A549 (cell line): Measurements from ENCODE around the gene MIB2. TPM values are rescaled to one million over a fixed set of nuclear protein-coding genes. Genes with fewer than 3 reads are reported as not detected.

ENCODE experiments used
- ATAC-seq, 2 experiments: fragments of 200-7000 bp in 1 of 2; fragments of >200 bp in 1 of 2; cut with Nextera tagmentation in 1 of 2; cut with Tn5 transposase in 1 of 2; 3 replicates each; pipeline versions ENCODE4 v1.8.0 to v1.9.1; 2018 to 2020; ENCODE audit warnings: mild to moderate bottlenecking in 1 of 2, moderate library complexity in 1 of 2
- CTCF ChIA-PET: fragments of 300-600 bp; sonication (Branson Sonifier 250); formaldehyde crosslinking; extraction: SDS; loops from one replicate; lab custom pipeline; 2021; ENCODE audit warnings: antibody characterized with exemption, inconsistent platforms; lab: Yijun Ruan, JAX
- POLR2A ChIA-PET: fragments of 350-600 bp; formaldehyde crosslinking; extraction: SDS; loops from one replicate; lab custom pipeline; 2021; ENCODE audit warnings: antibody characterized with exemption, inconsistent platforms; lab: Yijun Ruan, JAX
- DNase-seq, 2 experiments: peaks; one replicate each; pipeline versions ENCODE4 v3.0.0 to v3.0.0-alpha.2; 2011 to 2016; ENCODE audit warnings: low read depth in 1 of 2, low spot score in 1 of 2
- FAIRE-seq: peaks from 2 replicates; lab custom pipeline; 2011; peaks lifted over from hg19 to GRCh38; lab: Jason Lieb, UNC
- H3K27ac ChIP-seq, 2 experiments: fragments of >200 bp; sonication (Bioruptor Twin); formaldehyde crosslinking; 3 replicates each; pipeline ENCODE4 v1.5.1; 2016 to 2017
- H3K4me1 ChIP-seq: fragments of >200 bp; sonication (Bioruptor Twin); formaldehyde crosslinking; 3 replicates; pipeline ENCODE4 v1.6.1; 2016
- H3K4me2 ChIP-seq: fragments of >200 bp; sonication (Bioruptor Twin); formaldehyde crosslinking; 3 replicates; pipeline ENCODE4 v1.6.1; 2016
- H3K4me3 ChIP-seq: fragments of >200 bp; sonication (Bioruptor Twin); formaldehyde crosslinking; 3 replicates; pipeline ENCODE4 v1.5.1; 2016
- H3K9me3 ChIP-seq: fragments of >200 bp; sonication (Bioruptor Twin); formaldehyde crosslinking; 3 replicates; pipeline ENCODE4 v1.6.1; 2016
- BHLHE40 ChIP-seq: IDR thresholded peaks from 2 replicates; pipeline ENCODE4 v1.6.1; 2012; ENCODE audit warnings: low read depth, low read length, inconsistent platforms
- CBX8 ChIP-seq: fragments of 200-600 bp; sonication (generic); IDR thresholded peaks from 2 replicates; pipeline ENCODE4 v1.6.1; 2016
- CHD2 ChIP-seq: fragments of 150-350 bp; IDR thresholded peaks from 2 replicates; pipeline ENCODE4 v1.6.1; 2014; ENCODE audit warnings: low read length; ENCODE audit not compliant: partially characterized antibody
- CHD4 ChIP-seq: fragments of 200-600 bp; sonication (generic); IDR thresholded peaks from 2 replicates; pipeline ENCODE4 v1.6.1; 2016; ENCODE audit warnings: antibody characterized with exemption, mild to moderate bottlenecking, borderline replicate concordance
- CTCF ChIP-seq: fragments of >200 bp; sonication (Bioruptor Twin); formaldehyde crosslinking; IDR thresholded peaks from 3 replicates; pipeline ENCODE4 v1.5.1; 2016
- EHMT2 ChIP-seq: fragments of 200-600 bp; sonication (generic); IDR thresholded peaks from 2 replicates; pipeline ENCODE4 v1.6.1; 2016; ENCODE audit warnings: antibody characterized with exemption, low read depth, mild to moderate bottlenecking, moderate library complexity
- HDAC2 ChIP-seq: fragments of 200-600 bp; sonication (generic); IDR thresholded peaks from 2 replicates; pipeline ENCODE4 v1.6.1; 2016
- HOXA7 ChIP-seq: fragments of 250-450 bp; sonication (Bioruptor Pico); IDR thresholded peaks from 2 replicates; pipeline ENCODE4 v1.5.0; 2020; ENCODE audit warnings: mild to moderate bottlenecking, moderate library complexity
- HOXB13 ChIP-seq: fragments of 250-450 bp; sonication (Bioruptor Pico); IDR thresholded peaks from 2 replicates; pipeline ENCODE4 v1.5.0; 2020; ENCODE audit warnings: low read depth, mild to moderate bottlenecking, moderate library complexity
- HOXB5 ChIP-seq: fragments of 250-450 bp; sonication (Bioruptor Pico); IDR thresholded peaks from 2 replicates; pipeline ENCODE4 v1.5.0; 2020; ENCODE audit warnings: mild to moderate bottlenecking, moderate library complexity
- JUN ChIP-seq, 2 experiments: fragments of >200 bp; sonication (Bioruptor Twin); formaldehyde crosslinking; IDR thresholded peaks; 2 replicates in 1 of 2; 3 replicates in 1 of 2; pipeline ENCODE4 v1.6.1; 2016 to 2017
- MAFK ChIP-seq: fragments of 450-650 bp; IDR thresholded peaks from 2 replicates; pipeline ENCODE4 v1.6.1; 2014; ENCODE audit not compliant: partially characterized antibody
- MAZ ChIP-seq: fragments of 150-350 bp; IDR thresholded peaks from 2 replicates; pipeline ENCODE4 v1.6.1; 2014; ENCODE audit warnings: antibody characterized with exemption, low read depth, low read length, borderline replicate concordance
- NFE2L2 ChIP-seq: fragments of 150-350 bp; conservative IDR thresholded peaks from 2 replicates; pipeline ENCODE4 v1.6.1; 2014; ENCODE audit warnings: low read length
- NR3C1 ChIP-seq: fragments of >200 bp; sonication (Bioruptor Twin); formaldehyde crosslinking; IDR thresholded peaks from 3 replicates; pipeline ENCODE4 v1.6.1; 2017
- PHF8 ChIP-seq: fragments of 200-600 bp; sonication (generic); IDR thresholded peaks from 2 replicates; pipeline ENCODE4 v1.6.1; 2016; ENCODE audit warnings: low read depth, mild to moderate bottlenecking, antibody characterized with exemption, moderate library complexity, borderline replicate concordance
- RCOR1 ChIP-seq: fragments of 150-350 bp; IDR thresholded peaks from 2 replicates; pipeline ENCODE4 v1.6.1; 2014; ENCODE audit warnings: antibody characterized with exemption, low read length, low read depth
- SMC3 ChIP-seq: fragments of >200 bp; sonication (Bioruptor Twin); formaldehyde crosslinking; IDR thresholded peaks from 3 replicates; pipeline ENCODE4 v1.6.1; 2018; ENCODE audit warnings: inconsistent platforms
- TFCP2L1 ChIP-seq: fragments of 250-450 bp; sonication (Bioruptor Pico); IDR thresholded peaks from 2 replicates; pipeline ENCODE4 v1.5.0; 2021; ENCODE audit warnings: mild to moderate bottlenecking
- WGBS: methylation state at CpG from one replicate; pipeline ENCODE4 v1.1.6; 2017; ENCODE audit errors: missing lambda C conversion rate; 5-methylcytosine and 5-hydroxymethylcytosine counted together
- polyA plus RNA-seq, 4 experiments: library from polyadenylated mRNA; depleted of rRNA in 3 of 4; stranded (reverse); fragments of >200 nt; fragmentation: RNase III in 1 of 4; extraction: RNeasy Plus Mini Kit Qiagen cat#74134 plus additional on column Dnase treatment in 1 of 4; gene quantifications; 2 replicates in 3 of 4; 3 replicates in 1 of 4; pipeline ENCODE4 v1.2.3, GENCODE V29; 2011 to 2017
- TF ChIP-seq, protein P1 (sequence below): fragments of >200 bp; sonication (Bioruptor Twin); formaldehyde crosslinking; IDR thresholded peaks from 2 replicates; pipeline ENCODE4 v1.6.1; 2016
- TF ChIP-seq, protein P2 (sequence below): fragments of 450-650 bp; IDR thresholded peaks from 2 replicates; pipeline ENCODE4 v1.6.1; 2014; ENCODE audit warnings: antibody characterized with exemption
- TF ChIP-seq, protein P3 (sequence below): fragments of 250-450 bp; sonication (Bioruptor Pico); IDR thresholded peaks from 2 replicates; pipeline ENCODE4 v1.5.0; 2020; ENCODE audit warnings: low read depth, mild to moderate bottlenecking, moderate library complexity

MIB2 gene
- polyA plus RNA-seq, 2 of the 4 experiments (the other 2 are of a cell fraction) = 5.1 to 20.0 TPM

GRCh38 chr1:1616045-1616790 lies 918 bp downstream of the MIB2 start:
- peak overlapping the region; percentile 98 to 99 for H3K27ac ChIP-seq

DNA sequence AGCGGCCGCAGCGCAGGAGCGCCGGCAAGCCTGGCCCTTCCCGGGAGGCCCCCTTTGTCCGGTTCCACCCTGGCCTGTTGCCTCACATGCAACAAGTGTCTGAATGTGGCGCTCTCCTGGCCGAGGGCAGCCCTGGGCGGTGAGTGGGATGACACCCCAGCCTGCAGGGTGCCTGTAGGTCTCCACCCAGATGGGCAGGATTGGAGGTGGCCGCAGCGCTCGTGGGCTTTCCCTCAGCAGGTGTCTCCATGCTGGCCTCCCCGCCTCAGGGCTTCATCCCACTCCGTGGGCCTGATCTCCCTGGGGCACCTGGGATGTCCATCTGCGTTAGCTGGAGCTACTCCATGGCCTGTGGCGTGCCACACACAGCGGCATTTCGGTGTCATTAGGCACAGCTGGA lies 1.5 kb downstream of the MIB2 start:
- Histone ChIP-seq H3K4me3 (no peak overlapping the region; the same call in 1 of the 3 replicates), H3K4me1 (peaks cover 17% of the 10 kb centered on the region), H3K9me3 (no peaks in the 10 kb centered on the region), H3K27ac (peak overlapping the region in 1 of 2 experiments; percentile 99; a peak in 2 of 6 replicates), H3K4me2 (peak overlapping the region; percentile 93)
- DNase-seq (no peak), ATAC-seq (no peak), FAIRE-seq (no peak)
- no peak for TF ChIP-seq NR3C1
- TF ChIP-seq HDAC2 = no peak
- TF ChIP-seq MAFK = no peak
- no peak for TF ChIP-seq HOXB5 (CRISPR knock-in tag)
- WGBS = 87% methylated on average over 15 of the region's 19 CpGs
- POLR2A ChIA-PET = no interaction called here
- CTCF ChIA-PET = no interaction called here

More at GRCh38 chr1:1616045-1616790, 918 bp downstream of the MIB2 start:
- POLR2A ChIA-PET = interaction anchor here (0.8 to 1.0 kb wide), 2 partner anchors 14 to 293 kb away, joined by 3 to 4 read pairs; no protein-coding TSS in a partner anchor
- Histone ChIP-seq H3K4me2 (peak overlapping the region; percentile 93), H3K4me1 (peaks cover 17% of the 10 kb centered on the region), H3K9me3 (no peaks in the 10 kb centered on the region), H3K4me3 (peak overlapping the region; percentile 79)
- no peak for FAIRE-seq
- TF ChIP-seq CTCF (no peak), JUN (IDR thresholded peaks at IDR 0.05) (no peak), PHF8 (no peak), SMC3 (no peak), NFE2L2 (no peak), HOXB13 (CRISPR knock-in tag) (no peak), HOXA7 (CRISPR knock-in tag) (no peak), CBX8 (no peak), RCOR1 (no peak), MAFK (no peak), CHD4 (no peak), CHD2 (no peak), BHLHE40 (no peak), MAZ (no peak), TFCP2L1 (CRISPR knock-in tag) (no peak), EHMT2 (no peak)
- TF ChIP-seq, protein P1, sequence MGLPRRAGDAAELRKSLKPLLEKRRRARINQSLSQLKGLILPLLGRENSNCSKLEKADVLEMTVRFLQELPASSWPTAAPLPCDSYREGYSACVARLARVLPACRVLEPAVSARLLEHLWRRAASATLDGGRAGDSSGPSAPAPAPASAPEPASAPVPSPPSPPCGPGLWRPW = no peak
- TF ChIP-seq, protein P2, sequence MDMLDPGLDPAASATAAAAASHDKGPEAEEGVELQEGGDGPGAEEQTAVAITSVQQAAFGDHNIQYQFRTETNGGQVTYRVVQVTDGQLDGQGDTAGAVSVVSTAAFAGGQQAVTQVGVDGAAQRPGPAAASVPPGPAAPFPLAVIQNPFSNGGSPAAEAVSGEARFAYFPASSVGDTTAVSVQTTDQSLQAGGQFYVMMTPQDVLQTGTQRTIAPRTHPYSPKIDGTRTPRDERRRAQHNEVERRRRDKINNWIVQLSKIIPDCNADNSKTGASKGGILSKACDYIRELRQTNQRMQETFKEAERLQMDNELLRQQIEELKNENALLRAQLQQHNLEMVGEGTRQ = no peak
- TF ChIP-seq, protein P3, sequence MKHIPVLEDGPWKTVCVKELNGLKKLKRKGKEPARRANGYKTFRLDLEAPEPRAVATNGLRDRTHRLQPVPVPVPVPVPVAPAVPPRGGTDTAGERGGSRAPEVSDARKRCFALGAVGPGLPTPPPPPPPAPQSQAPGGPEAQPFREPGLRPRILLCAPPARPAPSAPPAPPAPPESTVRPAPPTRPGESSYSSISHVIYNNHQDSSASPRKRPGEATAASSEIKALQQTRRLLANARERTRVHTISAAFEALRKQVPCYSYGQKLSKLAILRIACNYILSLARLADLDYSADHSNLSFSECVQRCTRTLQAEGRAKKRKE (CRISPR knock-in tag) = no peak
- peak in 1 of 2 experiments; percentile 30; a peak in 3 of 6 replicates for ATAC-seq
- DNase-seq = no peak
- WGBS = 40% methylated on average over 11 of the region's 80 CpGs
- CTCF ChIA-PET = no interaction called here
